Testis (tissue), 2 donors: ENCODE data around the gene ZMYND11.

Experiments
- POLR2A ChIP-seq: fragments of 450-650 bp; IDR thresholded peaks from one replicate; pipeline ENCODE4 v1.6.1; 2017; ENCODE audit warnings: antibody characterized with exemption, mild to moderate bottlenecking, moderate library complexity
- TF ChIP-seq, protein P1 (sequence below), 3 experiments: fragments of 450-650 bp in 2 of 3; fragments of 200-600 bp in 1 of 3; sonication (generic) in 1 of 3; IDR thresholded peaks; one replicate each; pipeline ENCODE4 v1.5.1; 2016 to 2019; ENCODE audit warnings: antibody characterized with exemption in 3 of 3, mild to moderate bottlenecking in 2 of 3, moderate library complexity in 1 of 3

DNA sequence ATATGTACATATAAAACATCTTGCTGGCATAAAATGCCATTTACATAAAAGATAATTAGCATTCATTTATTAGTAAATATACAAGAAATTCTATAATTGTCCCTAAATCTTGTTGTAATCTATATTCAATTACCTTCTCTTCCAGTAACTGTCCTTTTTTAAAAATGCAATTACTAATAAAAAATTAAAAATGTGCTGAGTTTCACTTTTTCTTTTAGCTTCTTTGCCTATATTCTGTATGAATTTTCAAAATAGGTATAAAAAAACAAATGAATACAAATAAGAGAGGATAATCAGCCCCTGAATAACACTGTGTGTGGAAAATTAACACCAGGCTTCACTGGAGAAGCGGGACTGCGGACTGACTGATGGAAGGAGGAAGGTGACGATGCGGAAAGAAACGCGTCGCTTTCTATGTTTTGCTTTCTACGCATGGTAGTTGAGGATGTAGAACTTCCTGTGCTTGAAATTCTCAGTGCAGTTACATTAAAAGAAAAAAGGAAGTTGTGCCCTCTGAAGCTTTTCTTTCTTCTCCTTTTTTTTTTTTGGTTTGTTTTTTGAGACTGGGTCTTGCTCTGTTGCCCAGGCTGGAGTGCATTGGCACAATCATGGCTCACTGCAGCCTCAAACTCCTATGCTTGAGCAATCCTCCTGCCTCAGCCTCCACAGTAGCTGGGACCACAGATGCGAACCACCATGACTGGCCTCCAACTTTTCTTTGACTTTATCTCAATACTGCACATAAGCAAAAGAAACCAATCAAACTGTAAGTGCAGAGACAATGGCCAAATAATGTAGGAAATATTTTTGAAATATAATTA, 7.4 kb upstream of the ZMYND11 start:
- TF ChIP-seq, protein P1, sequence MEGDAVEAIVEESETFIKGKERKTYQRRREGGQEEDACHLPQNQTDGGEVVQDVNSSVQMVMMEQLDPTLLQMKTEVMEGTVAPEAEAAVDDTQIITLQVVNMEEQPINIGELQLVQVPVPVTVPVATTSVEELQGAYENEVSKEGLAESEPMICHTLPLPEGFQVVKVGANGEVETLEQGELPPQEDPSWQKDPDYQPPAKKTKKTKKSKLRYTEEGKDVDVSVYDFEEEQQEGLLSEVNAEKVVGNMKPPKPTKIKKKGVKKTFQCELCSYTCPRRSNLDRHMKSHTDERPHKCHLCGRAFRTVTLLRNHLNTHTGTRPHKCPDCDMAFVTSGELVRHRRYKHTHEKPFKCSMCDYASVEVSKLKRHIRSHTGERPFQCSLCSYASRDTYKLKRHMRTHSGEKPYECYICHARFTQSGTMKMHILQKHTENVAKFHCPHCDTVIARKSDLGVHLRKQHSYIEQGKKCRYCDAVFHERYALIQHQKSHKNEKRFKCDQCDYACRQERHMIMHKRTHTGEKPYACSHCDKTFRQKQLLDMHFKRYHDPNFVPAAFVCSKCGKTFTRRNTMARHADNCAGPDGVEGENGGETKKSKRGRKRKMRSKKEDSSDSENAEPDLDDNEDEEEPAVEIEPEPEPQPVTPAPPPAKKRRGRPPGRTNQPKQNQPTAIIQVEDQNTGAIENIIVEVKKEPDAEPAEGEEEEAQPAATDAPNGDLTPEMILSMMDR (IDR thresholded peaks at IDR 0.05): no peak
- TF ChIP-seq POLR2A: no peak
